Keratinocyte (primary cell): Measurements from ENCODE around the gene SSTR3.

Experiments used
- CTCF ChIP-seq, 3 experiments: IDR thresholded peaks in 1 of 3; conservative IDR thresholded peaks in 1 of 3; optimal IDR thresholded peaks in 1 of 3; 2 replicates in 2 of 3; 3 replicates in 1 of 3; pipeline versions ENCODE3 to v1.5.1; 2011; ENCODE audit warnings: low read length in 3 of 3, mild to moderate bottlenecking in 3 of 3, moderate library complexity in 2 of 3, control low read depth in 1 of 3, inconsistent platforms in 1 of 3; ENCODE audit not compliant: insufficient read depth in 2 of 3; ENCODE audit errors: extremely low read depth in 1 of 3
- EZH2 ChIP-seq: IDR thresholded peaks from one replicate; pipeline ENCODE4 v1.6.1; 2012; ENCODE audit warnings: inconsistent platforms, mild to moderate bottlenecking, low read length, moderate library complexity

GRCh38 chr22:37192204-37192603, 20.1 kb downstream of the SSTR3 start:
- no peak for TF ChIP-seq EZH2
- no peak for TF ChIP-seq CTCF (optimal IDR thresholded peaks at IDR 0.05 in 1 of 3, IDR thresholded peaks at IDR 0.05 in 1 of 3, conservative IDR thresholded peaks at IDR 0.05 in 1 of 3; ENCODE audit: extremely low read depth in 1 of 3, insufficient read depth in 2 of 3, low read length in 3 of 3)
